ENCODE results near the gene NOP14. TPM values are rescaled to one million over a fixed set of nuclear protein-coding genes. Genes with fewer than 3 reads are reported as not detected.

Gene NOP14
- total RNA-seq, 2 donors from 2014 or later: 16.0 to 17.8 TPM

DNA sequence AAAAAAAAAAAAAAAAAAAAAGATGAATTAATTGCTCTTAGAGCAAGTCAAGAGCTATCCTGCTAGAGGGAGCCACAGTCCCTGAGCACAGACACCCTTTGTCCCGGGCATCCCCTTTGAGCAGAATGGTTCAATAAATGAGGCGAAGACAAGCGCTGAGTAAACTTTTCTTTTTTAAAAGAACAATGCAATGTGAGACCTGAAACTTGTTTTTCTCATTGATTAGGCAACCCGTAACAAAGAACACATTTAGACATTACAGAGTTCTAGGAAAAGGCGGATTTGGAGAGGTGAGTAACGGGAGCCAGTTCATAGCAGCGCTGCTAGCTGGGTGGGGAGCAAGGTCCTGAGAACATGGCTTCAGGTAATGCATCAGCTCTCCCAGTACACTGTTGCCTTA lies 46.2 kb upstream of the NOP14 start:
- DNase-seq (ENCODE audit: low spot score): no peak
- no peaks in the 10 kb centered on the region for H3K27me3 ChIP-seq (replicated peaks; ENCODE audit: insufficient read depth)
- intact Hi-C loops (cut with DNase I): no loop called here
- no peaks in the 10 kb centered on the region for H3K36me3 ChIP-seq
- no peaks in the 10 kb centered on the region for H3K9me3 ChIP-seq
- no peak overlapping the region for H3K4me3 ChIP-seq
- no peaks in the 10 kb centered on the region for H3K4me1 ChIP-seq (replicated peaks)
- no peak for TF ChIP-seq POLR2AphosphoS5 (IDR thresholded peaks at IDR 0.05)
- TF ChIP-seq, protein P1, sequence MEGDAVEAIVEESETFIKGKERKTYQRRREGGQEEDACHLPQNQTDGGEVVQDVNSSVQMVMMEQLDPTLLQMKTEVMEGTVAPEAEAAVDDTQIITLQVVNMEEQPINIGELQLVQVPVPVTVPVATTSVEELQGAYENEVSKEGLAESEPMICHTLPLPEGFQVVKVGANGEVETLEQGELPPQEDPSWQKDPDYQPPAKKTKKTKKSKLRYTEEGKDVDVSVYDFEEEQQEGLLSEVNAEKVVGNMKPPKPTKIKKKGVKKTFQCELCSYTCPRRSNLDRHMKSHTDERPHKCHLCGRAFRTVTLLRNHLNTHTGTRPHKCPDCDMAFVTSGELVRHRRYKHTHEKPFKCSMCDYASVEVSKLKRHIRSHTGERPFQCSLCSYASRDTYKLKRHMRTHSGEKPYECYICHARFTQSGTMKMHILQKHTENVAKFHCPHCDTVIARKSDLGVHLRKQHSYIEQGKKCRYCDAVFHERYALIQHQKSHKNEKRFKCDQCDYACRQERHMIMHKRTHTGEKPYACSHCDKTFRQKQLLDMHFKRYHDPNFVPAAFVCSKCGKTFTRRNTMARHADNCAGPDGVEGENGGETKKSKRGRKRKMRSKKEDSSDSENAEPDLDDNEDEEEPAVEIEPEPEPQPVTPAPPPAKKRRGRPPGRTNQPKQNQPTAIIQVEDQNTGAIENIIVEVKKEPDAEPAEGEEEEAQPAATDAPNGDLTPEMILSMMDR (IDR thresholded peaks at IDR 0.05): no peak
- no peak for TF ChIP-seq POLR2A (IDR thresholded peaks at IDR 0.05)
- no peak overlapping the region for H3K27ac ChIP-seq
- 50% methylated on average over 7 of the region's 7 CpGs for WGBS

DNA sequence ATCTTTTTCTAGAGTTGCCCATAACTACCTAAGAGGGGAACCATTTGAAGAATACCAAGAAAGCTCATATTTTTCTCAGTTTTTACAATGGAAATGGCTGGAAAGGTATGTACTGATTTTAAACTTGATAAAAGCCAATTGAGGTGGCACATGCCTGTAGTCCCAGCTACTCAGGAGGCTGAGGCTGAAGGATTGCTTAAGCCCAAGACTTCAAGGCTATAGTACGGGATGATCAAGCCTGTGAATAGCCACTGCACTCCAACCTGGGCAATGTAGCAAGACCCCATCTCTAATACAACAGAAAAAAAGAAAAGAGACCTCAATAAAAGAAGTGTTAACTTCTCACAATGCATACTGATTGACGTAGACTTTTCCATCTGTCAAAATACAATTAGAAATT lies 44.5 kb upstream of the NOP14 start:
- 93% methylated on average over 2 of the region's 2 CpGs for WGBS
- no peak for DNase-seq (ENCODE audit: low spot score)
- Histone ChIP-seq H3K4me3 (no peak overlapping the region), H3K27me3 (replicated peaks; ENCODE audit: insufficient read depth) (no peaks in the 10 kb centered on the region), H3K4me1 (replicated peaks) (no peaks in the 10 kb centered on the region), H3K36me3 (no peaks in the 10 kb centered on the region), H3K27ac (no peak overlapping the region), H3K9me3 (no peaks in the 10 kb centered on the region)
- intact Hi-C loops (cut with DNase I): no loop called here
- no peak for TF ChIP-seq POLR2AphosphoS5 (IDR thresholded peaks at IDR 0.05)
- TF ChIP-seq, protein P1 (IDR thresholded peaks at IDR 0.05): no peak
- no peak for TF ChIP-seq POLR2A (IDR thresholded peaks at IDR 0.05)

DNA sequence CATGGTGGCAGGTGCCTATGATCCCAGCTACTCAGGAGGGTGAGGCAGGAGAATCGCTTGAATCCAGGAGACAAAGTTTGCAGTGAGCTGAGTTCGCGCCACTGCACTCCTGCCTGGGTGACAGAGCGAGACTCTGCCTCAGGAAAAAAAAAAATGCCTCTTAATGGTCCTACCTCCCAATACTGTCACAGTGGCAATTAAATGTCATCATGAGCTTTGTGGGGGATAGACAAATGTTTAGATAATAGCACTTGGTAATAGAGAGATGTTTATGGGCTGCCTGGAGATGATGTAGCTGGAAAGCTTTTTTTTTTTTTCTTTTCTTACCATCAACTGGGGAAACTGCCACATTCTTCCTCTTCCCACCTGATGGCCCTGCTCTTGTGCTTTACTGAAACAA lies 33.2 kb upstream of the NOP14 start:
- H3K4me3 ChIP-seq: no peak overlapping the region
- H3K36me3 ChIP-seq: no peaks in the 10 kb centered on the region
- H3K27ac ChIP-seq: no peak overlapping the region
- no peaks in the 10 kb centered on the region for H3K27me3 ChIP-seq (replicated peaks; ENCODE audit: insufficient read depth)
- DNase-seq (ENCODE audit: low spot score): no peak
- intact Hi-C loops (cut with DNase I): no loop called here
- WGBS: 82% methylated on average over 4 of the region's 4 CpGs
- no peaks in the 10 kb centered on the region for H3K4me1 ChIP-seq (replicated peaks)
- TF ChIP-seq POLR2A (IDR thresholded peaks at IDR 0.05) (no peak), POLR2AphosphoS5 (IDR thresholded peaks at IDR 0.05) (no peak)
- TF ChIP-seq, protein P1 (IDR thresholded peaks at IDR 0.05): no peak
- no peaks in the 10 kb centered on the region for H3K9me3 ChIP-seq

DNA sequence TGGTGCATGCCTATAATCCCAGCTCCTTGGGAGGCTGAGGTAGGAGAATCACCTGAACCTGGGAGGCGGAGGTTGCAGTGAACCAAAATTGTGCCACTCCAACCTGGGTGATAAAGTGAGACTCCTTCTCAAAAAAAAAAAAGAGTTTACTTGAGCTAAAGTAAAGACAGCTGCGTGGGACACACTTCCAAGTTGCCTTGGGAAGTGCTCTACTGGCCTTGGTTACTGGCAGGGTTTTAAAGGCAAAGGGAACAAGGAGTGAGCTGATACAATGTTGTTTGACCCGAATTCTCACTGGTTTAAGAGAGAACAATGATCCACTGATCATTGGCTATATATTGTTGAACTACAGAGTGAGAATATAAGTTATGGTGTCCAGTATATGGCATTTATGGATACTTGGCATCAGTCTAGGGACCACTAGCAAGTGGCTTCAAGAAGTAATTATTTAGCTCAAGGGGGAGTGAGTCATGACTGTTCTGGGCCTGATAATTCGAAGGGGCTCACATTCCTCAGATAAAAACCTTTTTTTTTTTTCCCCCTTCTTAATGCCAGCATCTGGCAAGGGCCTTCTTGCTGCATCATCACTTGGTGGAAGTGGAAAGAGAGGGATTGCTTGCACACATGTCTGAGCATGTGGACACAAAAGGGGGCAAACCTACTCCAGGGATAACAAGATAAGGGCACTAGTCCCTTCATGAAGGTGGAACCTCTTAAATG lies 32.5 kb upstream of the NOP14 start:
- Histone ChIP-seq H3K4me3 (no peak overlapping the region), H3K27me3 (replicated peaks; ENCODE audit: insufficient read depth) (no peaks in the 10 kb centered on the region), H3K36me3 (no peaks in the 10 kb centered on the region), H3K27ac (no peak overlapping the region), H3K9me3 (no peaks in the 10 kb centered on the region), H3K4me1 (replicated peaks) (no peaks in the 10 kb centered on the region)
- intact Hi-C loops (cut with DNase I): no loop called here
- TF ChIP-seq, protein P1 (IDR thresholded peaks at IDR 0.05): no peak
- TF ChIP-seq POLR2AphosphoS5 (IDR thresholded peaks at IDR 0.05) (no peak), POLR2A (IDR thresholded peaks at IDR 0.05) (no peak)
- DNase-seq (ENCODE audit: low spot score): no peak
- 51% methylated on average over 4 of the region's 4 CpGs for WGBS

DNA sequence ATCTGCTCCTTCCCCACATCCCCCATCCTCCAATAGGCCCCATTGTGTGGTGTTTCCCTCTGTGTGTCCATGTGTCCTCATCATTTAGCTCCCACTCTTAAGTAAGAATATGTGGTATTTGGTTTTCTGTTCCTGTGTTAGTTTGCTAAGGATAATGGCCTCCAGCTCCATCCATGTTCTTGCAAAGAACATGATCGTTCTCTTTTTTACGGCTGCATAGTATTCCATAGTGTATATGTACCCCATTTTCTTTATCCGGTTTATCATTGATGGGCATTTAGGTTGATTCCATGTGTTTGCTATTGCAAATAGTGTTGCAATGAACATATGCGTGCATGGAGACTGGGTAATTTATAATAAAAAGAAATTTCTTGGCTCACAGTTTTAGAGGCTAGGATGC lies 31.7 kb upstream of the NOP14 start:
- H3K4me3 ChIP-seq: no peak overlapping the region
- no peak for TF ChIP-seq POLR2AphosphoS5 (IDR thresholded peaks at IDR 0.05)
- no peak for TF ChIP-seq POLR2A (IDR thresholded peaks at IDR 0.05)
- TF ChIP-seq, protein P1 (IDR thresholded peaks at IDR 0.05): no peak
- no peaks in the 10 kb centered on the region for H3K4me1 ChIP-seq (replicated peaks)
- intact Hi-C loops (cut with DNase I): no loop called here
- H3K36me3 ChIP-seq: no peaks in the 10 kb centered on the region
- no peak overlapping the region for H3K27ac ChIP-seq
- WGBS: 98% methylated on average over 4 of the region's 4 CpGs
- H3K9me3 ChIP-seq: no peaks in the 10 kb centered on the region
- H3K27me3 ChIP-seq (replicated peaks; ENCODE audit: insufficient read depth): no peaks in the 10 kb centered on the region
- DNase-seq (ENCODE audit: low spot score): no peak
